Upper lobe of right lung (tissue), 1 donor: ENCODE measurements around the gene NME4. TPM values are rescaled to one million over a fixed set of nuclear protein-coding genes. Genes with fewer than 3 reads are reported as not detected.

ENCODE experiments used
- ATAC-seq: fragments of 200-7000 bp; cut with Tn5 transposase; one replicate; pipeline ENCODE4 v1.9.1; 2020; ENCODE audit warnings: mild to moderate bottlenecking, moderate library complexity
- DNase-seq: peaks from one replicate; pipeline ENCODE4 v3.0.0-alpha.2; 2020
- H3K27ac ChIP-seq: fragments of 200-600 bp; one replicate; pipeline ENCODE4 v1.8.0; 2022
- H3K27me3 ChIP-seq: fragments of 200-600 bp; one replicate; pipeline ENCODE4 v1.8.0; 2022; ENCODE audit warnings: mild to moderate bottlenecking
- H3K36me3 ChIP-seq: fragments of 200-600 bp; one replicate; pipeline ENCODE4 v1.8.0; 2022
- H3K4me1 ChIP-seq: fragments of 200-600 bp; one replicate; pipeline ENCODE4 v1.8.0; 2022
- H3K4me3 ChIP-seq: fragments of 200-600 bp; one replicate; pipeline ENCODE4 v1.8.0; 2022; ENCODE audit warnings: mild to moderate bottlenecking
- H3K9me3 ChIP-seq: fragments of 200-600 bp; one replicate; pipeline ENCODE4 v1.8.0; 2022
- intact Hi-C: fragments of 100-400 bp; cut with DNase I; formaldehyde crosslinking; loops from one replicate; pipeline ENCODE4 v1.11.0; 2022
- total RNA-seq: library from RNA; stranded (reverse); fragmentation: NEBNext Ultra II Directional; extraction: Animal tissue kit (Norgen Biotek cat#: 25700); gene quantifications from one replicate; pipeline ENCODE4 v1.2.1, GENCODE V29; 2021
- TF ChIP-seq, protein P1 (sequence below): fragments of 200-600 bp; IDR thresholded peaks from one replicate; pipeline ENCODE4 v1.8.0; 2022; ENCODE audit warnings: antibody characterized with exemption
- donor health status: DM: no; HTN: yes; CAD: no; lungs with severe emphysema.

The NME4 gene
- total RNA-seq, 1 donor from 2014 or later, result 45.6 TPM

DNA sequence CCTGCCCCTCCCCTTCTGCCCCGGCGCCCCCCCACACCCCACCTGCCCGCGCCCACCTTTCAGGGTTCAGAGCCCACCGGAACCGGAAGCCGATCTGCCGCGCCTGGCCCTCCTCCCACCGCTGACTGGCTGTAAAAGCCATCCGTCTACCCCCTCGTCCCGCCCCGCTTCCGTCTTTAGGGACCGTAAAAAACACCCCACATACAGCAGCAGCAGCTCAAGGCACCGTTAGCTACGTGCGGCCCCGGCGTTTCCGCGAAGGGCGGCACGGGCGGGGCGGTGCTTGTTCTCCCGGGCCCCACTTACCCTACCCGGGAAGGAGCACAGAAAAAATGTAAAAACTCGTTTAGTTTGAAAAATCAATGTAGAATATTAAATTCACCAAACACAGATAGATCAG, 26.6 kb upstream of the NME4 start, which contains the start of gene MRPL28:
Gene MRPL28 (minus strand): TSS at position 96 of the 400 bp plus-strand sequence. CDS start 320 bp downstream, outside the sequence.
- DNase-seq, result peak; percentile 95
- peaks cover 56% of the 10 kb centered on the region for H3K36me3 ChIP-seq
- TF ChIP-seq, protein P1, sequence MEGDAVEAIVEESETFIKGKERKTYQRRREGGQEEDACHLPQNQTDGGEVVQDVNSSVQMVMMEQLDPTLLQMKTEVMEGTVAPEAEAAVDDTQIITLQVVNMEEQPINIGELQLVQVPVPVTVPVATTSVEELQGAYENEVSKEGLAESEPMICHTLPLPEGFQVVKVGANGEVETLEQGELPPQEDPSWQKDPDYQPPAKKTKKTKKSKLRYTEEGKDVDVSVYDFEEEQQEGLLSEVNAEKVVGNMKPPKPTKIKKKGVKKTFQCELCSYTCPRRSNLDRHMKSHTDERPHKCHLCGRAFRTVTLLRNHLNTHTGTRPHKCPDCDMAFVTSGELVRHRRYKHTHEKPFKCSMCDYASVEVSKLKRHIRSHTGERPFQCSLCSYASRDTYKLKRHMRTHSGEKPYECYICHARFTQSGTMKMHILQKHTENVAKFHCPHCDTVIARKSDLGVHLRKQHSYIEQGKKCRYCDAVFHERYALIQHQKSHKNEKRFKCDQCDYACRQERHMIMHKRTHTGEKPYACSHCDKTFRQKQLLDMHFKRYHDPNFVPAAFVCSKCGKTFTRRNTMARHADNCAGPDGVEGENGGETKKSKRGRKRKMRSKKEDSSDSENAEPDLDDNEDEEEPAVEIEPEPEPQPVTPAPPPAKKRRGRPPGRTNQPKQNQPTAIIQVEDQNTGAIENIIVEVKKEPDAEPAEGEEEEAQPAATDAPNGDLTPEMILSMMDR, result no peak
- no peaks in the 10 kb centered on the region for H3K27me3 ChIP-seq
- peaks cover 16% of the 10 kb centered on the region for H3K4me1 ChIP-seq
- peak within 1 kb of the TSS; percentile 35 for H3K4me3 ChIP-seq
- intact Hi-C loops, result no loop called here
- no peaks in the 10 kb centered on the region for H3K9me3 ChIP-seq
- peak within 1 kb of the TSS; percentile 53 for H3K27ac ChIP-seq
- peak; percentile 95 for ATAC-seq

DNA sequence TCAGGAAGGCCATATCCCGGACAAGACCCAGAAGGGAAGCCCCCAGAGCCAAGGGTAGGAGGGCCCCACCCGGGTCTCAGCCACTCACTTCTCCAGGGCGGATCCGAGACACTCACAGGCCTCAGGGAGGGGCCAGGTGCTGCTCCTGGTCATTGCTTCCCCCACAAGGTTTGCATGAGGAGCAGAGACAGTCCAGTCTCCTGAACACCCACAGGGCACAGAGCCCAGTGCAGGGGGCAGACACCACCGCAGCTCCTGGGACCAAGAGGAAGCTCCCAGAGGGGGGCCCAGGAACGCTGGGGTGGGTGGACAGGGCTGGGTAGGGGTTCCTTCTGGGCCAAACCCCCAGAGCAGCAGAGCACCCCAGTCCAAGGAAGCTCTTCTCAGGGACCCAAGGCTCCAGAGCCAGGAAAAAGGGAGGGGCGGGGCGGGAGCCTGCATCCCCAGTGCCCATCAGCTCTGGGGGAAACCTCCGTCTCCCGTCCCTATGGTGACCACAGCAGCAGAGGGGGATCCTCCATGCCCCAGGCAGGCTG, 26.0 kb upstream of the NME4 start:
- Histone ChIP-seq H3K27me3 (no peaks in the 10 kb centered on the region), H3K4me1 (peaks cover 16% of the 10 kb centered on the region), H3K4me3 (peak overlapping the region; percentile 35), H3K36me3 (peaks cover 62% of the 10 kb centered on the region), H3K9me3 (no peaks in the 10 kb centered on the region), H3K27ac (peak overlapping the region; percentile 53)
- TF ChIP-seq, protein P1, result no peak
- intact Hi-C loops, result no loop called here
- DNase-seq (peak; percentile 64), ATAC-seq (no peak)

DNA sequence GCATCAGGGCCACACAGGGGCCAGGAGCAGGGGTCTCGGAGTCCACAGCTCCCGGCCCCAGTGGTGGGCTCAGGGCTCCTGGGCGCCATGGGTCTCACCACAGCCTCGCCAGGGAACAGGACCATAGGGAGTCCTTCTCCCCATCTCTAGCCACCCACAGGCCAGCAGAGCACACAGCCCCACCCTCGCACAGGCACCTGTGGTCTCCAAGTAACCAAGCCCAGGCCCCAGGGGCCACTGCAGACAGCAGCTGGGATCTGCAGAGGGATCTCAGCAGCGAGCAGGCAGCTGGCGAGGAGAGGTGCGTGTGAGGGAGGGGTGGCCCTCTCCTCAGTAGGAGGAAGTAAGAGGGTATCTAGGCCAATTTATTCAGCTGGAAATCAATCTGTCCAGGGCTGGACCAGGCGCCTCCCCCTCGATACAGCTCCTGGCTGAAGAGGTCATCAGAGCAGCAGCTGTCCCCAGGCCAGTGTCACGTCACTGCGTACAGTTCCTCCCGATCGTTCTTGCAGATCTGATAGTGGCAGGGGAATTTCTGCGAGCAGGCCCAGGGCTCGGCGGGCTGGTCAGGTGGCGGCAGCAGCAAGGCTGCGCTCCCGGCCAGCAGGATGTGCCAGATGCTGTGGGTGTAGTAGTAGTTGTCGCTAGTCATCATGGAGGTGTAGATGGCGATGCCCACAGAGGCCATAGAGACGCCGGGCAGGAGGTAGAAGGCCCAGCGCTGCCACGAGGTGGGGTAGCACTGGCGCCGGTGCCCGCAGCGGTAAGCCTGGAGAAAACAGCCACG, 25.3 kb upstream of the NME4 start:
- ATAC-seq (no peak), DNase-seq (no peak)
- TF ChIP-seq, protein P1, result no peak
- intact Hi-C loops, result no loop called here
- Histone ChIP-seq H3K9me3 (no peaks in the 10 kb centered on the region), H3K27me3 (no peaks in the 10 kb centered on the region), H3K4me1 (peaks cover 16% of the 10 kb centered on the region), H3K36me3 (peaks cover 66% of the 10 kb centered on the region), H3K27ac (no peak overlapping the region), H3K4me3 (no peak overlapping the region)

DNA sequence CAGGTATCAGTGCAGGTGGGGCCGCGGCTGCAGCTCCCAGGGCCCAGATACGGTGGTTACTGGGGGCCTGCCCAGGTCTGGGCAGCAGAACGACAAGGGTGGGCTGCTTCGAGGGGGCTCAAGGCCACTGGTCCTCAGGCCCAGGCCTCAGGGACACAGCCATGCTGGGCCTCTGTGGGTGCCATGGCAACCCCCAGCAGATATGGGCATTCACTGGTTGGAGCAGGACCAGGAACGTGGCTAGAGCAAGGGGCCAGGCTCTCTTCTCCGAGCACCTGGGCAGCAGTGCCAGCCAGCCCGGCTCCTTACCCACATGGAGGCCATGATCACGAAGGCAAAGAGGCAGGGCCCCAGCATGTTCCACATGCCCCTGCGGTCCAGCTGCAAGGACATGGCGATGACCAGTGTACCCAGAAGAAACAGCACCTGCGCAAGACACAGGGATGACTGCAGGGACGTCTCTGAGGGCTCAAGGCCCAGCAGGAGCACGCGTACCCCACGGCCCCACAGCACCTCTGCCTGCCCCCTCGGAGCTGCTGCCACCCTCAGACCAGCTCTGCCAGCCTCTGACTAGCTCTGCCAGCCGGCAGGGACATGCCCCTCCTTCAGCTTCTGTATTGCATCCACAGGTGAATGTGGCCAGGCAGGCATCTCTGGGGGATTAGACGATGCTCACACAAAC, 24.6 kb upstream of the NME4 start:
- ATAC-seq (no peak), DNase-seq (no peak)
- TF ChIP-seq, protein P1, result no peak
- H3K4me1 ChIP-seq, result peaks cover 16% of the 10 kb centered on the region
- H3K36me3 ChIP-seq, result peaks cover 66% of the 10 kb centered on the region
- no peaks in the 10 kb centered on the region for H3K27me3 ChIP-seq
- H3K4me3 ChIP-seq, result no peak overlapping the region
- H3K27ac ChIP-seq, result no peak overlapping the region
- H3K9me3 ChIP-seq, result no peaks in the 10 kb centered on the region
- intact Hi-C loops, result no loop called here

DNA sequence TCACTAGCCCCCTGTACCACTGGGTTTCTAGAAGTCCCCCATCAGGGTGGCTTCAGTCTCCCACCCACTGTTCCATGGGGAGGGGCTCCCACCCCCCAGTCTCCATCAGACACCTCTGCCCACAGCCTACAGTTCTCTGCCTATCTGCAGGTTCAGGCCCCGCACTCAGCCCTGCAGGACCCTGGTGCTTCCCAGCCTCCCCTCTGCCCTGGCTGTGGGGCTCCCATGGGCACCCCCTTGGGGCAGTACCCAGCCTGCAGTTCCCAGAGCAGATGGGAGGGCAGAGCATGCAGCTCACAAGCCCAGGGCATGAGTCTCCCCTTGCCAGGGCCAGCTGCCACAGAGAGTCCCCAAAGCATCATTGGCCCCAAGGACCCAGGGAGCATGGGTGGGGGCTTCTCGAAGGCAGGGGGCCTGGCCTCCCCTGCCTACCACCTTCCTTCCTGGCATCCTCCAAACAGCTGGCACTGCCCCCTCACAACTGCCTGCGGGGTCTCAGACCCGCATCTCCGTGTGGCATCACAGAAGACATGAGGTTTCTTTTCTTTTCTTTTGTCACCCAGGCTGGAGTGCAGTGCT, 23.9 kb upstream of the NME4 start:
- no peaks in the 10 kb centered on the region for H3K27me3 ChIP-seq
- peaks cover 16% of the 10 kb centered on the region for H3K4me1 ChIP-seq
- no peak for DNase-seq
- no peaks in the 10 kb centered on the region for H3K9me3 ChIP-seq
- intact Hi-C loops, result no loop called here
- H3K36me3 ChIP-seq, result peaks cover 60% of the 10 kb centered on the region
- no peak overlapping the region for H3K4me3 ChIP-seq
- no peak for ATAC-seq
- TF ChIP-seq, protein P1, result no peak
- no peak overlapping the region for H3K27ac ChIP-seq
